Adrenal gland (tissue), 12 donors: ENCODE data around the gene SPPL3. TPM values are rescaled to one million over a fixed set of nuclear protein-coding genes. Genes with fewer than 3 reads are reported as not detected.

Experiments used
- DNase-seq, 7 donors: peaks; one replicate each; pipeline ENCODE4 v3.0.0-alpha.2; 2019 to 2020
- H3K27ac ChIP-seq, 5 donors: fragments of 200-600 bp; sonication (generic) in 4 of 5; 1 replicate in 3 of 5; 2 replicates in 2 of 5; pipeline versions ENCODE4 v1.5.1 to v1.8.0; 2016 to 2020; ENCODE audit warnings: mild to moderate bottlenecking in 1 of 5
- H3K27me3 ChIP-seq: fragments of 200-600 bp; 2 replicates; pipeline ENCODE4 v1.8.0; 2021
- H3K36me3 ChIP-seq, 2 donors: fragments of 200-600 bp; replicated peaks in 1 of 2; 1 replicate in 1 of 2; 2 replicates in 1 of 2; pipeline versions ENCODE4 v1.5.1 to v1.8.0; 2018 to 2022
- H3K4me1 ChIP-seq, 2 donors: fragments of 200-600 bp; replicated peaks in 1 of 2; 1 replicate in 1 of 2; 2 replicates in 1 of 2; pipeline versions ENCODE4 v1.5.1 to v1.8.0; 2018 to 2021
- H3K4me3 ChIP-seq, 4 donors: fragments of 200-600 bp; sonication (generic) in 3 of 4; one replicate each; pipeline ENCODE4 v1.5.1; 2016 to 2018
- H3K9me3 ChIP-seq, 3 donors: fragments of 200-600 bp; sonication (generic) in 1 of 3; replicated peaks in 1 of 3; 1 replicate in 2 of 3; 2 replicates in 1 of 3; pipeline versions ENCODE4 v1.5.1 to v1.8.0; 2016 to 2021
- CTCF ChIP-seq, 6 experiments: fragments of 450-650 bp in 4 of 6; fragments of 200-600 bp in 2 of 6; sonication (generic) in 1 of 6; IDR thresholded peaks; 1 replicate in 5 of 6; 2 replicates in 1 of 6; pipeline versions ENCODE4 v1.5.1 to v1.8.0; 2016 to 2021; ENCODE audit warnings: antibody characterized with exemption in 6 of 6, mild to moderate bottlenecking in 2 of 6, moderate library complexity in 1 of 6
- POLR2A ChIP-seq, 2 donors: fragments of 450-650 bp; IDR thresholded peaks; one replicate each; pipeline ENCODE4 v1.6.1; 2017; ENCODE audit warnings: antibody characterized with exemption in 2 of 2, mild to moderate bottlenecking in 2 of 2, moderate library complexity in 1 of 2
- WGBS, 4 donors: extraction: QIAGEN DNeasy Blood & Tissue Kit in 2 of 4; methylation state at CpG; one replicate each; pipeline versions ENCODE4 v1.1.5 to v1.1.7; 2013 to 2017; 5-methylcytosine and 5-hydroxymethylcytosine counted together
- intact Hi-C, 2 donors: fragments of 100-400 bp; cut with DNase I; formaldehyde crosslinking; loops; one replicate each; pipeline versions ENCODE4 v1.14.1 to v1.15.0; 2022 to 2023
- polyA plus RNA-seq, 3 donors: library from polyadenylated mRNA; stranded (reverse); fragments of 200-250 nt in 2 of 3; fragments of 350-450 nt in 1 of 3; fragmentation: Illumina TruSeq in 1 of 3; extraction: RNeasy Lipid Tissue Mini Kit (QIAGEN cat#74804) in 1 of 3; gene quantifications; one replicate each; pipeline ENCODE4 v1.2.3, GENCODE V29; 2013 to 2014
- total RNA-seq, 9 donors: library from RNA; depleted of rRNA in 4 of 9; stranded (reverse); fragments of >200 nt in 4 of 9; fragments of 120-200 nt in 1 of 9; fragmentation: NEBNext Ultra II Directional in 1 of 9; extraction: Animal tissue kit (Norgen Biotek cat#: 25700) in 1 of 9; gene quantifications; one replicate each; pipeline versions ENCODE4 v1.1.0 to v1.2.4, GENCODE V29; 2013 to 2023
- donor health status: healthy with polysubstance abuse.
- donor health status: Bipolar disorder and iron deficiency.
- donor health status: DM: yes; HTN: yes; CAD: no.
- donor health status: DM: no; HTN: no; CAD: no.
- donor health status: DM: no; HTN: no; CAD: no.
- donor health status: DM: yes; HTN: yes; CAD: no.

Gene SPPL3
- total and polyA plus RNA-seq, 12 donors: 10.5 to 50.6 (median 21.3) TPM

GRCh38 chr12:120930032-120930431, 25.9 kb upstream of the SPPL3 start:
- H3K9me3 ChIP-seq: no peaks in the 10 kb centered on the region
- no peaks in the 10 kb centered on the region for H3K4me1 ChIP-seq
- intact Hi-C loops: no loop called here
- H3K27ac ChIP-seq: no peak overlapping the region
- WGBS, 4 donors: 85 to 91% (median 89%) methylated on average over 5 of the region's 5 CpGs
- no peaks in the 10 kb centered on the region for H3K27me3 ChIP-seq
- DNase-seq: no peak
- TF ChIP-seq POLR2A (IDR thresholded peaks at IDR 0.05) (no peak), CTCF (IDR thresholded peaks at IDR 0.05) (no peak)
- no peak overlapping the region for H3K4me3 ChIP-seq
- no peaks in the 10 kb centered on the region for H3K36me3 ChIP-seq

GRCh38 chr12:120928864-120929652, 24.9 kb upstream of the SPPL3 start:
- Histone ChIP-seq H3K27me3 (no peaks in the 10 kb centered on the region), H3K36me3 (no peaks in the 10 kb centered on the region), H3K4me3 (no peak overlapping the region), H3K9me3 (no peaks in the 10 kb centered on the region), H3K27ac (no peak overlapping the region), H3K4me1 (no peaks in the 10 kb centered on the region)
- WGBS, 4 donors: 79 to 85% (median 81%) methylated on average over 10 to 13 of the region's 13 CpGs
- TF ChIP-seq POLR2A (IDR thresholded peaks at IDR 0.05) (no peak), CTCF (IDR thresholded peaks at IDR 0.05) (no peak)
- intact Hi-C loops: no loop called here
- DNase-seq: no peak

GRCh38 chr12:120925740-120926563, 21.8 kb upstream of the SPPL3 start:
- Histone ChIP-seq H3K36me3 (no peaks in the 10 kb centered on the region), H3K27ac (no peak overlapping the region), H3K9me3 (no peaks in the 10 kb centered on the region), H3K4me1 (no peaks in the 10 kb centered on the region), H3K27me3 (no peaks in the 10 kb centered on the region), H3K4me3 (no peak overlapping the region)
- WGBS, 4 donors: 79 to 85% (median 81%) methylated on average over 15 of the region's 15 CpGs
- TF ChIP-seq POLR2A (IDR thresholded peaks at IDR 0.05): no peak
- TF ChIP-seq CTCF (IDR thresholded peaks at IDR 0.05): no peak
- intact Hi-C loops: no loop called here
- DNase-seq: no peak

GRCh38 chr12:120922279-120922678, 18.1 kb upstream of the SPPL3 start:
- intact Hi-C loops: no loop called here
- TF ChIP-seq POLR2A (IDR thresholded peaks at IDR 0.05) (no peak), CTCF (IDR thresholded peaks at IDR 0.05) (no peak)
- no peaks in the 10 kb centered on the region for H3K36me3 ChIP-seq
- no peak overlapping the region for H3K4me3 ChIP-seq
- DNase-seq: no peak
- H3K27me3 ChIP-seq: no peaks in the 10 kb centered on the region
- 68 to 77% (median 70%) methylated on average over 3 of the region's 3 CpGs for WGBS, 4 donors
- H3K9me3 ChIP-seq: peaks cover 0 to 6% (median 0%) of the 10 kb centered on the region in 3 donors
- no peaks in the 10 kb centered on the region for H3K4me1 ChIP-seq
- H3K27ac ChIP-seq: no peak overlapping the region
